ENCODE measurements around the gene FABP1.

FABP1 gene

GRCh38 chr2:88127888-88128653 lies at the start of gene FABP1:
TSS of gene FABP1 (minus strand) at chr2:88128062. CDS start at chr2:88128017, 45 bp downstream.
- DNase-seq, result no peak

GRCh38 chr2:88177556-88177955 lies 49.7 kb upstream of the FABP1 start:
- DNase-seq, result no peak

DNA sequence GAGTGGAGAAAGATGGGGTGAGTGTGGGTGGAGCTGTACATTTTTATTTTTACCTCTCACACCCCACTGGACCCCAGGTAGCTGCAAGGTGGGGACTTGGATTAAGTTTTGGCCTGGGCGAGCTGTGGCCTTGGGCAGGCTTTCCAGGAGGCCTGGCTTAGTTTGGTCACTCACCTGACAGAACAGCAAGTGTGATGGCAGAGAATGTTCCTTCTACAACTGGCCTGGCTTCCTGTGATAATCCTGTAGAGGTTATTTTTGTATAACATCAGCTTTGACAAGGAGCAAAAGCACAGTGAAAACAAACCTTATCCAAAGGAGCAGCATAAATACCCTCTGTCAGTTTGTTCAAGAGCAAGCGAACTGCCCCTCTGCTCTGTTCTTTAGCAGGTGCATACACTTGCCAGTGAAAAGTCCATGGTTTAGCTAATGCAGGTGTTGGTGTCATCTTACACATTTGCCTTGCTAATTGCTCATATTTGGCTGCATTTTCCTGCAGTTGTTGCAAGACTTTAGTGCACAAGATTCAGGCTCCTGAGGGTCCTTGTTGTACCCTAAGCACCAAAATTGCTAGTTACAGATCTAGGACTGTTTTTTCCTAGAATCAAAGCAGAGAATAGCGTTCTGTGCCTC lies 48.6 kb upstream of the FABP1 start:
- DNase-seq, result no peak

DNA sequence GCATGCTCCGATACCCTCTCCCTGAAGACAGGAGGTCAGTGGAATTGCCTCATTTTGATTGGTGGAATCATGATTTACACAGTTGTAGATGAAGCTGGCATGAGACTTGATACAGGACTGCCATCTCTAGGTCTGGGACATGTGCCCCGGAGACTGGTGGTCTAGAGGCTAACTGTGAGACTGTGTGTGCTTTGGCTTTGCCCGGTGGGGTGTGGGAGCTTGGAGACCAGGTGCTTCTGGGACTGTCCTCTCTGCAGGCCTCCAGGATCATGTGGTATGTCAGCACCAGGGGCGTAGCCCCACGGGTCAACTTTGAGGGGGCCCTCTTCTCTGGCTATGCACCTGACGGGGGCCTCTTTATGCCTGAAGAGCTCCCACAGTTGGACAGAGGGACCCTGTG lies 45.0 kb upstream of the FABP1 start:
- no peak for DNase-seq

- no peak for DNase-seq
These were observed 44.1 kb upstream of the FABP1 start for GRCh38 chr2:88171966-88172365.

DNA sequence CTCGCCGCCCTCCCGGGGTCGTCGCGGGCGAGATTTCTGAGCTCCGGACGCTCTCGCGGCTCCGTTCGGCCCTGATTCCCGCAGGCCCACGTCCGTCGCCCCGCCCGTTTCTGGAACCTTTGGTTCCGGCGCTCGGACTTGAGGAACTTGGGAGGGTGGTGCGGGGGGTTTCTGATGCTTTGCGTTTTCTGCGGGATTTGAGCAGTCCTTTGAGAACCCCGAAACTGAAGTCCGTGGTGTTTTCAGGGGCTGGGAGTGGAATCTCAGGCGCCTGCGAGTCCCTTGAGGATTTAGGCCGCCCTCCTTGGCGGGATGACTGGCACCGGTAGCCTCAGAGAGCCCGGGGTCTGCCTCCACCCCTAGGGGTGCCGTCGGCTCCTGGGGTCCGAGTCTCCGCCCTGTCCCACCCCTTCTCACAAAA lies 42.6 kb upstream of the FABP1 start:
- no peak for DNase-seq

- no peak for DNase-seq
These were observed 40.5 kb upstream of the FABP1 start for GRCh38 chr2:88168386-88168785.

DNA sequence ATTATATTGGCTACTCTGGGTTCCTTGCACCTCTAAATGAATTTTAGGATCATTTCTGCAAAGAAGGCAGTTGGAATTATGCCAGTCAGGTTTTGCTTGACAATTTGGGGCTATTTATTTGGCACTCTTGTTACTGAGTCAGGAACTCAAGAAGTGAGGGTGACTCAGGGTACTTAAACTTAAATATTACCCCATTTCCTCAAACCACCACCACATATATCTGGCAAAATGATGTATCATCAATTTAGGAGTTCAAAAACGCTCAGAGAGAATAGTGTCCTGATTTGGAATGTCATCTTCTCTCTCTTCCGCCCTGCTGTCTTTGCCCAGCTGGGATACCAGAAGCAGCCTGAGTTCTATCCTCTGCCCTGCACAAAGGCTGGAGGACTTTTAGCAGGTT lies 39.9 kb upstream of the FABP1 start:
- no peak for DNase-seq

DNA sequence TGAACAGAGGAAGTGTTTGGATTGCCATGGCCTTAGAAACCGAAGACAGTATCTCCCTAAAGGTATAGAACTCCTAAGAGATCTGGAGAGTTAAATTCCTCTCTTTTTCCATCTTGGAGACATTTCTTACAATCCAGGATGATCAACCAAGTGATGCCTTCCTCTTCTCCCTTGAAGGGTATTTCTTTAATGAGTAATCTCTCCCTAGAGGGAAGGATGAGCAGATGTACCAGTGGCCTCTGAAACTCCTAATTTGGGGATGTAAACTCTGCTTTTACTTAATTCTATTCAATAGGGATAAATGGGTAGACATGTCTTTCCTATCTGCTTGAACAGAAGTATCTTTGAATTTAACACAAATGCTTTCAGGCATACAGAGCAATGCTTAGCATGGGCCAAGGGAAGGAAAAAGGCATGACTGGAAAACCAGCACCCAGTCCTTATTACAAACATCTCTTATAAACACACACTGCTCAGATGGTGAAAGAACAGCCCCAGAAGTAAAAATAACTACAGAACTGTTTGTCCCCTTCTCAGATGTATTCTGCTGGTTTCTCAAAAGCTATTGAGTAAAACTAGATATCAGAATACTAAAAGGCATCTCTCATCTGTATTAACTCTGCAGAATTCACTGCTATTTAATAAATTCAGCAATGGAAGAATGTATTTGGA lies 37.6 kb upstream of the FABP1 start:
- DNase-seq, result no peak

DNA sequence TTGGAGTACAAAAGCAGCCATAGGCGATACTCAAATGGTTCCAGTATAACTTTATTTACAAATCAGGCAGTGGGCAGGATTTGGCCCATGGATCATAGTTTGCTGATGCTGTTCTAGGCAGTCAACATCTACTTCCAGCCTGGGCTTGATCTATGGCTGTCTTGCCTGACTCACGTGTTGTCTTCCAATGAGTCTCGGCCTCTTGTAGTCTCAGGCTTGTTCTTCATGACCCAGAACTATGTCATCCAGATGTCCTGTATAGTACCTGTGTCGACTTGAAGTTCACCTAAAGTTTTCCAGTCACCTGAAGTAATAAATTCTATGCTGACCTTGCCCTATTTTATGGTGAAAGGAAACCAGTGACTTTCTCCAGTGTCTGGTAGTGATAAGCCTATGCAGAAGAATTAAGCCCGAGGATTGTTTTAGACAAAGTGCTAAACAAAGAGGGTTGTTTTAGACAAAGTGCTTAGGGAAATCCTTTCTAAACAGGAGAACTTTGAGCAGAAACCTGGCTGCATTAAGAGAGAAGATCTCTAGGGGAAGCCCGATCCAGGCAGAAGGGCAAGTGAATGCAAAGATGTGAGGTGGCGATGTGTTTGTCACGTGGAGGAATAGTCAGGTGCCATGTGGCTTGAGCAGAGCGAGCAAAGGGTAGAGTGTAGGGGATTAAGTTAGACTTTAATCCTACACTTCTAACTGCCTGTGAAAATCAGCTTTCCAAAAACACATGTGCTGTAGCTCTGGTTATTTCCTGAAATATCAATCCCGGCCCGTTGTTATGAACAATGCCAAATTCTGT lies 33.8 kb upstream of the FABP1 start:
- DNase-seq, result no peak

- no peak for DNase-seq
These were observed 32.7 kb upstream of the FABP1 start for GRCh38 chr2:88160517-88160916.

- peak; percentile 40 for DNase-seq
These were observed 32.1 kb upstream of the FABP1 start for GRCh38 chr2:88159955-88160415.

- DNase-seq, result no peak
These were observed 31.6 kb upstream of the FABP1 start for GRCh38 chr2:88159481-88159880.

- DNase-seq, result no peak
These were observed 21.1 kb upstream of the FABP1 start for GRCh38 chr2:88148929-88149438.

GRCh38 chr2:88147145-88147544 lies 19.3 kb upstream of the FABP1 start:
- no peak for DNase-seq

DNA sequence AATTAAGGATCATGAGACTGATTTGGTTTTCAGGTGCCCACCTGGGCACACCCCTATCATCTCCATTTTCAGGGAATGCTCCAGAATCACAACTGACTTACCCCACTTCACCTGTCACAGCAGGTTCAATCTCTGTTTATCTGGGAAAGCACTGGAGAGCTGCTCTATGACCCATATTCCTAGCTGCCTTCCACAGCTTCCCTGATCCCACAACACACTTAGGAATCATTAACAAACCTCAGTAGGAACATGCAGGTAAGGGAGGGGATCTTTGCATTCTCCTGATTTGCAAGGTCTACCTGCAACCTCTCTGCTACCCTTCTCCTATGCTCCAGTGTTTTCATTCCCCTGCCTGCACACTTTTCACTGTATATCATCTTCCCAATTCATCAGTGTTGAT lies 18.7 kb upstream of the FABP1 start:
- DNase-seq, result no peak

DNA sequence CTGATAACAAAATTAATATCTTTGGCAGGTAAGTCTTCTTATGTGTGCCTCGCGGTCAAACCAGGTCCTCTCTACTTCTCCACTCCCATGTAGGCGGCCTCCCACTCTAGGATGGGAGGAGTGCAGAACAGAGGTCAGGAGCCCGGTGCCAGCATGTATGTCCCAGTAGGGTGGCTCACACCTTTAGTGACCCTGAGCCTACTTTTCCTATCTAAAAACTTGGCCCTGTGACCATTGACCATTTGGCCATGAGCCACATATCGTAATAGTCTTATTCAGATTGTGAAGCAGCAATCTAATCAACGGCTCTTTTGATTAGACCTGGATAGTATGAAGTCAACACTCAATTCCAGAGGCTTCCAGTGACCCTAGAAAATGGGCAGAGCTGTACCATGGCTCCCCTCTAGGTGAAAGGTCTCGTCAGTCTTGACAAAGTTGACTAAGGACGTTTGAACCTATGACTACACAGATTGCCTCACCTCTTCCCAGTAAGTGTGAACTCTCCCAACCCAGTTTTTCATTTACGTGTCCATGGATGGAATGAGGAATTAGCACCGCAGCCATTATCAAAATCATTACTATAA lies 17.1 kb upstream of the FABP1 start:
- DNase-seq, result no peak

- no peak for DNase-seq
These were observed 16.4 kb upstream of the FABP1 start for GRCh38 chr2:88144271-88144670.

DNA sequence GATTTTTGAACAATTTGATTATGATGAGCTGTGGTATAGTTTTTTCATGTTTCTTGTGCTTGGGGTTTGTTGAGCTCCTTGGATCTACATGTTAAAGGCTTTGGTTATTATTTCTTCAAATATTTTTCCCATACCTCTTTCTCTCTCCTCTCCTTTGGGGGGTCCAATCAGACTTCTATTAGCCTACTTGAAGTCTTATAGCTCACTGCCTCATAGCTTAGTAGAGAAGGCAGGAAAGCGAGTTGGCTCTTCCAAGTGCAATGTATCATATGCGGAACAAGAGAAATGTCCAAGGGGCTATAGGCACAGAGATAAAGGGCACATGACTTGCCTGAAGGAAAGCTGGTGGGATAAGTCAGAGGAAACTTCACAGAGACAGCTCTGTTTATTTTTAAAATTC lies 14.1 kb upstream of the FABP1 start:
- no peak for DNase-seq

- no peak for DNase-seq
These were observed 11.9 kb upstream of the FABP1 start for GRCh38 chr2:88139804-88140203.

DNA sequence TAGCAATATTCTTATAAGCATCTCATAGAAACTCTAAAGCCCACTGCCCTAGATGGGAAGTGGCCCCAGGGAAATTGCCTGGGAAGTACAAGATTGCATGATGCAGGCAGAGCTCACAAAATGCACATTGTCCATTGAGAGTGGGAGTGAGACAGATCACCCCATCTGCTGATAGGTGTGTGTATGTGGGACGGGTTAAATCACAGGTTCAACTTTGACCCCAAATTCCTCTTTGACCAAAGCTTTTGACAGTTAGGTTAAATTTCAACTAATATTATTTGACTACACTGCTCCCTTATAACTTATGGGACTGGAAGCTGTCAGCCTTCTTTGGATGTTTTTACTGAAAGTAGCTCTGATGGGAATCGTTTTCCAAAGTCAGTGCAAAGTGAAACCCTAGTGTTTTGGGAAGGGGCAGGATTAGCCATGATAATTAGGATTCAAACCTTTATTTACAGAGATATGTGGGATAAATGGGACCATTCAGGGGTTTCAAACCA lies 11.4 kb upstream of the FABP1 start:
- no peak for DNase-seq

DNA sequence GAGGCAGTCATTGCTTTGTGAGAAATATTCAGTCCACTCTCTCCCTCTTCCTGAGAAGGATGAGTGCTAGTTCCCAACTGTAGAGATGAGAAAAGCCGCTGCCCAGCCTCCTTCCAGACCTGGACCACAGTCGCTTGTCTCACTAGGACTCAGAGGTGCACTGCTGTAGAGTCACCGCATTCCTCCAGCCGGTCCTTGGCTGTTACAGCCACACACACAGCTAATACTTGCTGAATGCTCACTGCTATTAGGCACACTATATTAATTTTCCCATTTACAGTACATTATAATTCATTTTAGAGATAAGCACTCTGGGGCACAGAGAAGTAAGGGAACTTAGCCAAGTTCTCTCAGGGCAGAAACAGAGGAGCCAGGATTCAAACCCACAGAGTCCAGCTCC lies 10.0 kb upstream of the FABP1 start:
- DNase-seq, result no peak

All from CD4-positive, alpha-beta T cell treated with Interleukin-15 for 1 hour (primary cell).